H1 (cell line): ENCODE data around the gene RITA1.
"Not testable (repeated sequence)": the region's sequence is repeated elsewhere in the genome, so short reads cannot be mapped to it uniquely, and the experiment has no call there.

Experiments
- CEBPB ChIP-seq: IDR thresholded peaks from 2 replicates; pipeline ENCODE4 v1.6.1; 2012; ENCODE audit warnings: low read depth, low read length
- CHD2 ChIP-seq: IDR thresholded peaks from 2 replicates; pipeline ENCODE4 v1.6.1; 2012; ENCODE audit warnings: low read length, improper control_type of control experiment
- CTCF ChIP-seq, 3 experiments: IDR thresholded peaks; 1 replicate in 2 of 3; 2 replicates in 1 of 3; pipeline versions ENCODE4 v1.5.1 to v1.6.1; 2011; ENCODE audit warnings: low read length in 3 of 3, mild to moderate bottlenecking in 3 of 3, inconsistent platforms in 2 of 3, low read depth in 1 of 3, moderate library complexity in 1 of 3; ENCODE audit not compliant: insufficient read depth in 1 of 3; ENCODE audit errors: control extremely low read depth in 1 of 3
- EZH2 ChIP-seq: fragments of 200-600 bp; sonication (generic); IDR thresholded peaks from 2 replicates; pipeline ENCODE4 v1.7.1; 2012; ENCODE audit warnings: low read depth, mild to moderate bottlenecking, moderate library complexity, low read length, inconsistent platforms; ENCODE audit not compliant: severe bottlenecking
- HDAC2 ChIP-seq, 2 experiments: fragments of 300-600 bp in 1 of 2; sonication (generic) in 1 of 2; IDR thresholded peaks; 2 replicates each; pipeline ENCODE4 v1.6.1; 2011 to 2012; ENCODE audit warnings: low read depth in 2 of 2, low read length in 2 of 2, mild to moderate bottlenecking in 2 of 2, moderate library complexity in 2 of 2, borderline replicate concordance in 1 of 2, inconsistent platforms in 1 of 2
- HDAC6 ChIP-seq: IDR thresholded peaks from one replicate; pipeline ENCODE4 v1.7.1; 2012; ENCODE audit warnings: low read depth, mild to moderate bottlenecking, inconsistent platforms, low read length, moderate library complexity
- POLR2A ChIP-seq, 2 experiments: IDR thresholded peaks; 1 replicate in 1 of 2; 2 replicates in 1 of 2; pipeline ENCODE4 v1.6.1; 2011; ENCODE audit warnings: low read depth in 2 of 2, low read length in 2 of 2, mild to moderate bottlenecking in 2 of 2; ENCODE audit errors: control extremely low read depth in 1 of 2
- POLR2AphosphoS5 ChIP-seq: IDR thresholded peaks from 2 replicates; pipeline ENCODE4 v1.6.1; 2011; ENCODE audit warnings: low read depth, low read length
- RAD21 ChIP-seq, 2 experiments: IDR thresholded peaks in 1 of 2; conservative IDR thresholded peaks in 1 of 2; 2 replicates each; pipeline ENCODE4 v1.6.1; 2011; ENCODE audit warnings: low read depth in 2 of 2, low read length in 2 of 2, improper control_type of control experiment in 1 of 2, inconsistent platforms in 1 of 2, mild to moderate bottlenecking in 1 of 2, moderate library complexity in 1 of 2
- SIN3A ChIP-seq, 2 experiments: IDR thresholded peaks in 1 of 2; conservative IDR thresholded peaks in 1 of 2; 2 replicates each; pipeline ENCODE4 v1.6.1; 2011 to 2012; ENCODE audit warnings: low read length in 2 of 2, improper control_type of control experiment in 1 of 2, low read depth in 1 of 2, mild to moderate bottlenecking in 1 of 2
- TBP ChIP-seq: IDR thresholded peaks from 2 replicates; pipeline ENCODE4 v1.6.1; 2011; ENCODE audit warnings: low read depth, low read length, improper control_type of control experiment
- TCF12 ChIP-seq: IDR thresholded peaks from 2 replicates; pipeline ENCODE4 v1.6.1; 2011; ENCODE audit warnings: low read depth, mild to moderate bottlenecking, low read length
- ZNF274 ChIP-seq: IDR thresholded peaks from 2 replicates; pipeline ENCODE4 v1.7.0; 2012; ENCODE audit warnings: low read length, borderline replicate concordance; ENCODE audit errors: extremely low read depth
- TF ChIP-seq, protein P1 (sequence below): IDR thresholded peaks from 2 replicates; pipeline ENCODE4 v1.6.1; 2011; ENCODE audit warnings: low read length, improper control_type of control experiment

GRCh38 chr12:113206802-113207201 lies 21.3 kb downstream of the RITA1 start:
- not testable (repeated sequence) for TF ChIP-seq CHD2; CTCF (IDR thresholded peaks at IDR 0.05; ENCODE audit: control extremely low read depth in 1 of 3, insufficient read depth in 1 of 3, low read depth in 1 of 3, low read length in 3 of 3); CEBPB; POLR2A (IDR thresholded peaks at IDR 0.05; ENCODE audit: control extremely low read depth in 1 of 2, low read depth in 2 of 2, low read length in 2 of 2); HDAC6; POLR2AphosphoS5; SIN3A (conservative IDR thresholded peaks at IDR 0.05 in 1 of 2, IDR thresholded peaks at IDR 0.05 in 1 of 2; ENCODE audit: low read depth in 1 of 2, low read length in 2 of 2); ZNF274; HDAC2 (IDR thresholded peaks at IDR 0.05; ENCODE audit: borderline replicate concordance in 1 of 2, low read depth in 2 of 2, low read length in 2 of 2); TCF12; EZH2; RAD21 (IDR thresholded peaks at IDR 0.05 in 1 of 2, conservative IDR thresholded peaks at IDR 0.05 in 1 of 2; ENCODE audit: low read depth in 2 of 2, low read length in 2 of 2); TBP
- TF ChIP-seq, protein P1, sequence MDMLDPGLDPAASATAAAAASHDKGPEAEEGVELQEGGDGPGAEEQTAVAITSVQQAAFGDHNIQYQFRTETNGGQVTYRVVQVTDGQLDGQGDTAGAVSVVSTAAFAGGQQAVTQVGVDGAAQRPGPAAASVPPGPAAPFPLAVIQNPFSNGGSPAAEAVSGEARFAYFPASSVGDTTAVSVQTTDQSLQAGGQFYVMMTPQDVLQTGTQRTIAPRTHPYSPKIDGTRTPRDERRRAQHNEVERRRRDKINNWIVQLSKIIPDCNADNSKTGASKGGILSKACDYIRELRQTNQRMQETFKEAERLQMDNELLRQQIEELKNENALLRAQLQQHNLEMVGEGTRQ, result not testable (repeated sequence)
